ENCODE data around the gene ANO6.

The ANO6 gene

GRCh38 chr12:45279931-45280830 is 64.3 kb downstream of the ANO6 start:
- DNase-seq (ENCODE audit: low read depth), result no peak

DNA sequence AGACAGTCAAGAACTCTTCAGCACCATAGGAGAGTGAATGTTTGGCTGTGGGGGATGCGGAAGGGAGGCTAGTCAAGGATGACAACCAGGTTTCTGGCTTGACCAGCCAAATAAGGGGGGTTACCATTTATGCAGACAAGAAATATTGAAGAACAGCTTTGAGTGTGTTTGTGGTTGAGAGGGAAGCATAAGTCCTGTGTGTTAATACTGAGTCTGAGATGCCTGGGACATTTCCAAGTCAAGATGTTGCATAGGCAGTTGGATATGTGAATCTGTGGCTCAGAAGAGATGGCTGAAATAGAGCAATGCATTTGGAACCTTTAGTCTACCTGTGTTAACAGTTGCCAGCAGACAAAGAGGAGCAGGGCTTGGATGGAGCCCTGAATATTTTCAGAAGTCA is 66.1 kb downstream of the ANO6 start:
- DNase-seq (ENCODE audit: low read depth), result no peak

GRCh38 chr12:45282411-45282810 is 66.5 kb downstream of the ANO6 start:
- no peak for DNase-seq (ENCODE audit: low read depth)

GRCh38 chr12:45284096-45284901 is 68.4 kb downstream of the ANO6 start:
- no peak for DNase-seq (ENCODE audit: low read depth)

GRCh38 chr12:45285717-45286116 is 69.8 kb downstream of the ANO6 start:
- DNase-seq (ENCODE audit: low read depth), result no peak

DNA sequence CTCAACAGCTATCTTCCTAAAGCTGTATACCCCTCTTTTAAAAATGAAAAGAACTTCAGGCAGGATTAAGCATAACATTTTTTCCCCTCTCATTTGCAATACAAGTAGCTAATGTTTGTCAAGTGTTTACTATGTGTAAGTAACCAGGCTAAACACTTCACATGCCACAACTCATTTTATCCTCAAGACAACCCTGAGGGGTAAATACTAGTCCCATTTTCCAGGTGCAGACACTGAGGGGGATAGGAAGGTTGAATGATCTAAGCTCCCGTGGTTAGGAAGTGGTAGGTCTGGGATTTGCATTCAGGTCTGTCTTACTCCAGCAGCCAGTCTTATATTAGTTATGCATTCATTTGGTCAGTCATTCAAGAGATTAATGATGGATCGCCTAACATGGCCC is 70.7 kb downstream of the ANO6 start:
- DNase-seq (ENCODE audit: low read depth), result no peak

- DNase-seq (ENCODE audit: low read depth), result no peak
Measured at GRCh38 chr12:45289245-45290215, 73.6 kb downstream of the ANO6 start.

- DNase-seq (ENCODE audit: low read depth), result no peak
Measured at GRCh38 chr12:45290216-45290605, 74.3 kb downstream of the ANO6 start.

DNA sequence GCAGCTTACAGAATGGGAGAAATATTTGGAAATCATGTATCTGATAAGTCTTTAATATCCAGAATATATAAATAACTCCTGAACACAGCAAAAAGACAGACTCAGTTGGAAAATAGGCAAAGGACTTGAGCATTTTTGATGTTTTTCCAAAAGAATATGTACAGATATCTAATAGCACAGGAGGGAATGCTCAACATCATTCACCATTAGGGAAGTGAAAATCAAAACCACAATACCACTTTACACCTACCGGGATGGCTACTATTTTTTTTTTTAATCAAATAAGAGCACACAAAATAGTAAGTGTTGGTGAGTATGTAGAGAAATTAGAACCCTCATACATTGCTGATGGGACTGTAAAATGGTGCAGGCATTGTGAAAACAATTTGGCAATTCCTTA is 75.6 kb downstream of the ANO6 start:
- no peak for DNase-seq (ENCODE audit: low read depth)

DNA sequence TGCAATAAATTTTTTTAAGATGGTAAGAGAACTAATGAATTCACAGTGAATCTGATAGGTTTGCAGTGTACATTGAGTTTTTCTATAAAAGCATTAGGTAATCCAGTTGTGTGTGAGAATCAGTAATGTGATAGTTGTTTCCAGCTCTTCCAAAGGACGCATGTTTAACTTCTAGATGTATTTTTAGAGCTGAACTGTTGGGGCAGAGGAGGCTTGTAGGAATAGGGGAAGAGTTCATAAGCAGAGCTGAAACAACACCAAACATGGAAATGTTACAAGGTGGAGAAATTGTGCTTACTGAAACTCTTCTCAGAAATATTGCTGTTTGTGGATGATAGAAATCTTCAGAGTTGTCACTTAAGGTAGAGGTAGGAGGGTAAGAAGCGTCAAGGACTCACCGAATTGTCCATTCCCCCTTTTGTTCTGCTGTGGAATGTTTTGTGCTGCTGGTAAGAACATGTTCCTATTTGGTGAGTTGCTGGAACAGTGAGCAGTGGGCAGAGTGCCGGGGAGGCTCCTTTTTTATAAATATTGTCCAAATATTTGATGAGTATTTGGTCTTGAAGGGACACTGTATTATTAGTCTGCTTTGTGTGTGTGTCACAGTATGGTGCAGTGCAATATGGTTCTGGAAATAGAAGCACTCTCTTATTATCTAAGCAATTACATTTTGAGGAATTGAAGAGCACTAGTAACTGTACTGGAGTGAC is 76.7 kb downstream of the ANO6 start:
- no peak for DNase-seq (ENCODE audit: low read depth)

GRCh38 chr12:45294906-45295305 is 79.0 kb downstream of the ANO6 start:
- DNase-seq (ENCODE audit: low read depth), result no peak

GRCh38 chr12:45296046-45296586 is 80.2 kb downstream of the ANO6 start:
- no peak for DNase-seq (ENCODE audit: low read depth)

DNA sequence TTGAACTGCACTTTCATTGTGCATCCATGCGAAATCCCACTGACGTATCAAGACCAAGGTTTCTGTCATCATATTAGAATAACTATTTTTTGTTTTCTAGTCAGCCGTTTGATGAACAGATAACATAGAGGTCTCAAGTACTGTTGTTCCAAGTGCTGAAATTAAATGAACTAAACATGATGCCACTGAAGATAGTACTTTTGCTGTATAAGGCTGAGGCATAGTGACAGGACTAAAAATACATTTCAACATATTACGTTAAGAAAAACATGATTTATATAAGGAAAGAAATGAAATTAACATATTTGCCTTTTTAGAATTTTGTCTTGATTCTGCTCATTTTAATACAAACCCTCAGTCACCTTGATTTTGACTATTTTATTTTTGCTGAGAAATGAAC is 82.2 kb downstream of the ANO6 start:
- DNase-seq (ENCODE audit: low read depth), result no peak

DNA sequence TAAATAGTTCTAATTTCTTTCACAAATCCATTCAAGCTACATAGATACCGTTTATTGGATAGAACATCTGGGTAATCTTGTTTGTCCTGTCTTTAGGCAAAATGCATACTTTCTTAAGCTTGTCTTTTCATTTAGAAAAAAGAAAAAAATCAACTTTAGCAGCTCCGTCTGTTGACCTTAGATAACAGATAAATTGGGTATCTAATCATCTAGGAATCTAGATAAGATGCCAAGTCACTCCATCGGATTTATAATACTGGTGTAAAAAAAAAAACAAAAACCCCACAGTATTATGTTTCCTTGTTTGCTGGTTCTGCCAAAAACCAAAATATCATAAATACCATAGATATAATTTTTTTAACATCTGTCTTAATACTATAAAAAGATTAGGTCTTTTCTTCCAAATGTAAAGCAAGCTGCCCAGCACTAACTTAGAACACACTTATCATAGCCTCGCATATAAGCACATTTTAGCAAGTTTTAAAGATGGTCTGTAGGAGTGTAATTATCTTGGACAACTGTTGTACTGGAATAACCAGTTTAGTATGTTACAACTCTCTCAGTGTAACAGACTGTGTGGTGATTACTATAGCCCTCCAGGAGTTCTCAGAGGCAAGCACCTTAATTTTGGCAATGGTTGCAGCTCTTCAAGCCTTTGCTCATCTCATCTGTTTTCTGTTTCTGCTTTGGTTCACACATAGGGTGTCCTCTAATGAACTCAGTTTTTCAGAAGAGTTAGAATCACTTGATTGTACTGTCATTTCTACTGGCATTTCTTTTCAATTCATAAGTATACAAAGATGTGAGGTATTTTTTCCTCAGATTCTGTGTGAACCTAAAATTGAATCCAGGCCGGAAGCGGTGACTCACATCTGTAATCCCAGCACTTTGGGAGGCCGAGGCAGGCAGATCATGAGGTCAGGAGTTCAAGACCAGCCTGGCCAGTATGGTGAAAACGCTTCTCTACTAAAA is 83.1 kb downstream of the ANO6 start:
- DNase-seq (ENCODE audit: low read depth), result no peak

GRCh38 chr12:45302621-45303369 is 86.9 kb downstream of the ANO6 start:
- DNase-seq (ENCODE audit: low read depth), result no peak

GRCh38 chr12:45303945-45304344 is 88.0 kb downstream of the ANO6 start:
- DNase-seq (ENCODE audit: low read depth), result no peak

GRCh38 chr12:45304514-45305178 is 88.8 kb downstream of the ANO6 start:
- DNase-seq (ENCODE audit: low read depth), result no peak

- no peak for DNase-seq (ENCODE audit: low read depth)
Measured at GRCh38 chr12:45305907-45306306, 90.0 kb downstream of the ANO6 start.

Data from T follicular helper cell (primary cell).